NCI-H1930 (cell line): Measurements from ENCODE around the gene KLHDC7B.

Experiments used
- DNase-seq, 2 experiments: peaks; one replicate each; lab custom pipeline; 2025; lab: John Stamatoyannopoulos, UW

KLHDC7B gene

GRCh38 chr22:50587407-50587806 lies 41.7 kb downstream of the KLHDC7B start:
- no peak for DNase-seq

GRCh38 chr22:50595189-50595588 lies 49.5 kb downstream of the KLHDC7B start:
- no peak for DNase-seq

GRCh38 chr22:50597097-50597496 lies 51.4 kb downstream of the KLHDC7B start:
- DNase-seq, result no peak

GRCh38 chr22:50599816-50600455 lies 54.2 kb downstream of the KLHDC7B start:
- no peak for DNase-seq

- peak; percentile 41 to 63 for DNase-seq
These were observed 54.8 kb downstream of the KLHDC7B start, which contains the start of gene MAPK8IP2 for GRCh38 chr22:50600538-50600937. MAPK8IP2 (plus strand) TSS chr22:50600793; CDS start chr22:50600819, 26 bp downstream.
